GM13976 (cell line): Measurements from ENCODE around the gene VMAC.

Experiments
- DNase-seq: peaks from one replicate; pipeline ENCODE4 v3.0.0; 2012; ENCODE audit warnings: low spot score
- in situ Hi-C: fragments of 300-500 bp; cut with MboI; formaldehyde crosslinking; loops from one replicate; pipeline ENCODE4 v1.12.0; 2022; ENCODE audit warnings: low sequenced_read_pairs, mixed read lengths, inconsistent platforms; ENCODE audit not compliant: unreplicated experiment
- TF ChIP-seq, protein P1 (sequence below): IDR thresholded peaks from 2 replicates; pipeline ENCODE4 v1.5.1; 2012; ENCODE audit warnings: borderline replicate concordance, mild to moderate bottlenecking; ENCODE audit not compliant: insufficient read depth; ENCODE audit errors: extremely low read depth, missing control alignments, control extremely low read depth

VMAC gene

DNA sequence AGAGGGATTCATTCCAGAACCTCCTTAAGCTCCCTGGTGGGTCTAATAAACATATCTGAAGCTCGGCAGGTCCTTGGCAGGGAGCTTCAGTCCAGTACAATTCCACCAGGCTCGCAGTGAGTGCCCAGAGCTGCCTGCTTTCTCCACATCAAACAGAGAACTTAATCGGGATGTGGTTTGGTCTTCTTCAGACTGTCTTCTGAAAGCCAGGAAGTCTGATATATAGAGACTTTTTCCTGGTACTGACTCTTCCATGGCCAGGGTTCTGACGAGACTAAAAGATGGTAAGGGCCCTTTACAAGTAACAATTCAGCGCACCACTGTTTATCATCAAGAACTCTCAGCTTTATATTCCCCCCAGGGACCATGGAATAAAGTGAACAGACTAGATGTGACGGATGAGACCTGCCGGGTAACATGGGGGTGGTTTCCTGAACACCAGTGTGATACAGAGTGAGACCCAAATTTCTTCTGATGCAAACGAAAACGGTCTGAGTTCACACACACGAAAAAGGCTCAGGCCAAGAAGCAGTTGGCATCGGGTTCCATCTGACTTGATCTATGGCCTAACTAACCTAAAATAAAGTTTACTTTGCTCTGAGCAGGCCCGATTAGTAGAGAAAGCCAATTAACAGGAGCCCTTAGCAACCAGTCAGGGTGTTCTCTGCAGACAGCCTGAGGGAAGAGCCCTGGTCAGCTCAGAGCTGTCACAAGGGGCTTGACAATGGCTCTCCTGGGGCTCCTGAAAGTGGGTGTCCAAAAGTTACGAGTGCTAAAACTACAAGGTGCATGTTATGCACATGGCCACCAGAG, 44.3 kb downstream of the VMAC start:
- in situ Hi-C loops, result no loop called here
- DNase-seq, result no peak
- TF ChIP-seq, protein P1, sequence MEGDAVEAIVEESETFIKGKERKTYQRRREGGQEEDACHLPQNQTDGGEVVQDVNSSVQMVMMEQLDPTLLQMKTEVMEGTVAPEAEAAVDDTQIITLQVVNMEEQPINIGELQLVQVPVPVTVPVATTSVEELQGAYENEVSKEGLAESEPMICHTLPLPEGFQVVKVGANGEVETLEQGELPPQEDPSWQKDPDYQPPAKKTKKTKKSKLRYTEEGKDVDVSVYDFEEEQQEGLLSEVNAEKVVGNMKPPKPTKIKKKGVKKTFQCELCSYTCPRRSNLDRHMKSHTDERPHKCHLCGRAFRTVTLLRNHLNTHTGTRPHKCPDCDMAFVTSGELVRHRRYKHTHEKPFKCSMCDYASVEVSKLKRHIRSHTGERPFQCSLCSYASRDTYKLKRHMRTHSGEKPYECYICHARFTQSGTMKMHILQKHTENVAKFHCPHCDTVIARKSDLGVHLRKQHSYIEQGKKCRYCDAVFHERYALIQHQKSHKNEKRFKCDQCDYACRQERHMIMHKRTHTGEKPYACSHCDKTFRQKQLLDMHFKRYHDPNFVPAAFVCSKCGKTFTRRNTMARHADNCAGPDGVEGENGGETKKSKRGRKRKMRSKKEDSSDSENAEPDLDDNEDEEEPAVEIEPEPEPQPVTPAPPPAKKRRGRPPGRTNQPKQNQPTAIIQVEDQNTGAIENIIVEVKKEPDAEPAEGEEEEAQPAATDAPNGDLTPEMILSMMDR, result no peak

DNA sequence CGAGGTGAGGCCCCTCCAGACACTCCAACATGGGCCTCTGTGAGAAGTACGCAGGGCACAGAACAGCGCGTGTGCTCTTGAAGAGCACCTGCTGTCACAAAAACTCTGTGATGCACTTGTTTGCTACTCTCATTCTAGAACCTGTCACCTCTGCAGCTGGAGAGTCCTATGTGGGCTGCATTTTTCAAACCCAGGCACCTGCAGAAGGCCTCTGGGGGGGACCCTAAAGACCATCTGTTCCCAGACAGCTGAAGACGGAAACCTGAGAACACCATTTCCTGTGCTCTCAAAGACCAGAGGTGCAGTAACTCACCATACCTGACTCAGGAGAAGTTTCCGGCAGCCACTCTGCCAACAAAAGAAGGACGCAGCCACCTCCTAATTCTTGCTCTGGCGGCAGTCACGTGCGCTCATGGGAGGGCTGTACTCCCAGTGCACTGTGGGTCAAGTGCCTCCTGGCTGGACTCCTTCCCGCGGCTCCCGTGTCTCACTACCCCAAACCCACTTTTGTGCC, 45.2 kb downstream of the VMAC start:
- DNase-seq, result no peak
- TF ChIP-seq, protein P1, result no peak
- in situ Hi-C loops, result no loop called here

DNA sequence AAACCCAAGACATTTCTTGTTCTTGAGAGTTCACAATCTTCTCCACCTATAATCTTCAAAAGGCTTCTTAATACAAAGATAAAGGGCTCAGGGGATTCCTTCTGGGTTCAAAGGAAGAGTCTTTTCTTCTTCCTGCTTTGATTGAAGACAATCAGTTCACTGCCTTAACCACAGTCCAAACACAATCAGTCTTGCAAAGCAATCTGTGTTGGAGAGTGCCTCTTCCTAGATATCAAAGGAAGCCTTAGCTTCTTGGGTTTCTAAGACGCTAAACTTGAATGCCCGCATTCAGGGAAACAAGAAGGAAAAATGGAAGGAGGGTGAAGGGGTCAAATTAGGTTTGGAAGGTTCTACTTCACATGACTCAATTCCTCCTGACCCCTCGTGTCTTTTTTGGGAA, 46.1 kb downstream of the VMAC start:
- in situ Hi-C loops, result no loop called here
- TF ChIP-seq, protein P1, result no peak
- no peak for DNase-seq

DNA sequence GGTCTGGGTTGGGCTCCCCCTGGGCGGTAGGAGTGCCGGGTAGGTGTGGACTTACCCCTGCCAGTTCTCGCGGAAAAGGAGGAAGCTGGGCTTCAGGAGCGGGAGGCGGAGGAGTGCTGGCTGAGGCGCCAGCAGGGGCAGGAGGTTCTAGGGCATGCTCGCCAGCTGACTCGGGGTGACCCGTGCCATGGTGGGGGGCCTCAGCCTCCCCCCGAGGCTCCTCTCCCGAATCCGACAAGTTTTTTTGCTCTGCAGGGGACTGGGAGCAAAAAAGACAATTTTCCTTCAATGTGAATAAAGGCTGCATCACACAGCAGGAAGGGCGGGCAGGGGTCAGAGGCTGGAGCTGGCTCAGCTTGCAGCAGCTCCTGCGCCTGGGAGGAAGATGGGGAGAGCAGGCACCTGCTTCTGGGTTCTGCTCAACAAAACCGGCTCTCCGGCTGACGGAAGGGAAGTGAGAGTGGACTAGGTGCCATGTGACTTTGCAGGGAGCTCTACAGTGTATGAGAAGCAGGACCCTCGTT, 46.7 kb downstream of the VMAC start:
- TF ChIP-seq, protein P1, result no peak
- DNase-seq, result peak; percentile 66
- in situ Hi-C loops, result no loop called here

DNA sequence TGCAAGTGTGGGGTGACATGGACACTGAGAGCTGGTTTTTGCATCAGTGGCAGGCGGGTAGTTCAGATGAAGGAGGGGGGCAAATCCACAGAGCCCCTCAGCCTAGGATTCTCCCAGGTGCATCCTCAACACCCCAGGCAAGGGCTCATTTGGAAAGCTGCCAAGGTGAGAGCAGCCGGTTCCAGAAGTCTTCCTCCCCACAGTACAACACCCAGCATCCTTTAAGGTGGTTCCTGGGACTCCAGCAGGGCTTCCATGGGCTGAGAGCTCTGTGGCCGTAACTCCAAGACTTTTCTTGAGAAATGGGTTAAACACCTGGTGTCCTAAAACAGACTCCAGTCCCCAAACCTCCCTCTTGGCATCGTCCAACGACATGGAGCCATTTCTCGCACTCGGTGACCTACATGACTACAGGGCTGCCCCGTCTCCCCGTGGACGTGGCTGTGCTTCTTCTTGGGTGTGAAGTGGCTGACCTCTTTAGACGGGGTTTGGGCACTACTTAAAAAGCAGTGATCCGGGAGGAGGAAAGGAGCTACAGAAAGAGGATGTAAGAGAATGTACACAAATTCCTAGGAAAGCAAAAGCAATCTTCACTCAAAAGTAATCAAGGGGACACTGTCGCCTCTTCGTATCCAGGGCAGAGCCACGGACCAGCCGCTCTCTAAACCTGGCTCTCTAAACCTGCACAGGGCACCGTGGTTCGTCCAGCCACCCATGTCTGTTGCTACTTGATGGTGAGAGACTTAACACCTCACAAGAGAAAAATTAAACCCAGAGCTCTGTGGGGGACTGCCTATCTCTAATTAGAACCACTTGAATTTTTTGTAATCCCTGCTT, 47.7 kb downstream of the VMAC start:
- DNase-seq, result no peak
- TF ChIP-seq, protein P1, result no peak
- in situ Hi-C loops, result no loop called here

DNA sequence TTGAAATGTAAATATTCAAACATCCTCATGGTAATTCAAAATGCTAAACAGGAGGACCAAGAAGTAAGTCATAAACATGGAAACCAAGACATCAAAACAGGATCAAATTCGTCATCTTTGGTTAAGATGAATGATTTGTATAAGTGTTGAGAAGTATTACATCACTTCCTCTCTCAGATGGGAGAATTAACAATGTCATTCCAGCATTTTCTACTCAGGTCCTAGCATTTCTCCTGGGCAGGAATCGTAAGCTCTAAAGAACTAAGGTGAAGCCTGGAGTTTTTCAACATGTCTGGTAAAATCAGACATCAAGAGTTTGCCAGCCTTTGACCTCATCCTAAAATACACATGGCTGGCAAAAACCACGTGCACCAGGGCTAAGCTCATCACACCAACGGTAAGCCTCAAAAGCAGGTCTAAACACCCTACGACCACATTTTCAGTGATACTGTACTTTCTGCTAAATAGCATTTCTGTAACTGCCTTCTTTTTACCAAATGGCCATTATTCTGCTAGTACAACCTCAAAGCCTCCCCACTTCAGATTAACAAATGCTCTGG, 48.4 kb downstream of the VMAC start:
- in situ Hi-C loops, result no loop called here
- no peak for DNase-seq
- TF ChIP-seq, protein P1, result no peak
